ACC112 (cell line): ENCODE data around the gene CENPM.

Experiments
- H2AFZ ChIP-seq: fragments of 200-600 bp; sonication (generic); one replicate; pipeline ENCODE4 v1.6.0; 2017; ENCODE audit warnings: antibody characterized with exemption, low read length; ENCODE audit not compliant: unreplicated experiment
- H3K27ac ChIP-seq: fragments of 200-600 bp; sonication (generic); 2 replicates; pipeline ENCODE4 v1.5.1; 2014; ENCODE audit warnings: low read depth, mild to moderate bottlenecking, antibody characterized with exemption, low read length, moderate library complexity
- H3K27me3 ChIP-seq: fragments of 200-600 bp; sonication (generic); 2 replicates; pipeline ENCODE4 v1.6.1; 2014; ENCODE audit warnings: mild to moderate bottlenecking, antibody characterized with exemption, low read length, moderate library complexity, mixed read lengths; ENCODE audit not compliant: insufficient read depth
- H3K36me3 ChIP-seq: fragments of 200-600 bp; sonication (generic); 2 replicates; pipeline ENCODE4 v1.6.1; 2016; ENCODE audit warnings: mild to moderate bottlenecking, antibody characterized with exemption, low read length, moderate library complexity, mixed read lengths; ENCODE audit not compliant: insufficient read depth
- H3K4me1 ChIP-seq: fragments of 200-600 bp; sonication (generic); one replicate; pipeline ENCODE4 v1.6.1; 2016; ENCODE audit warnings: low read length, mixed read lengths; ENCODE audit not compliant: insufficient read depth, unreplicated experiment, control insufficient read depth
- H3K4me3 ChIP-seq: fragments of 200-600 bp; sonication (generic); 2 replicates; pipeline ENCODE4 v1.5.1; 2014; ENCODE audit warnings: mild to moderate bottlenecking, low read depth, low read length
- H3K79me2 ChIP-seq: fragments of 200-600 bp; sonication (generic); one replicate; pipeline ENCODE4 v1.6.0; 2016; ENCODE audit warnings: low read length; ENCODE audit not compliant: control insufficient read depth, unreplicated experiment, insufficient read depth

Gene CENPM

DNA sequence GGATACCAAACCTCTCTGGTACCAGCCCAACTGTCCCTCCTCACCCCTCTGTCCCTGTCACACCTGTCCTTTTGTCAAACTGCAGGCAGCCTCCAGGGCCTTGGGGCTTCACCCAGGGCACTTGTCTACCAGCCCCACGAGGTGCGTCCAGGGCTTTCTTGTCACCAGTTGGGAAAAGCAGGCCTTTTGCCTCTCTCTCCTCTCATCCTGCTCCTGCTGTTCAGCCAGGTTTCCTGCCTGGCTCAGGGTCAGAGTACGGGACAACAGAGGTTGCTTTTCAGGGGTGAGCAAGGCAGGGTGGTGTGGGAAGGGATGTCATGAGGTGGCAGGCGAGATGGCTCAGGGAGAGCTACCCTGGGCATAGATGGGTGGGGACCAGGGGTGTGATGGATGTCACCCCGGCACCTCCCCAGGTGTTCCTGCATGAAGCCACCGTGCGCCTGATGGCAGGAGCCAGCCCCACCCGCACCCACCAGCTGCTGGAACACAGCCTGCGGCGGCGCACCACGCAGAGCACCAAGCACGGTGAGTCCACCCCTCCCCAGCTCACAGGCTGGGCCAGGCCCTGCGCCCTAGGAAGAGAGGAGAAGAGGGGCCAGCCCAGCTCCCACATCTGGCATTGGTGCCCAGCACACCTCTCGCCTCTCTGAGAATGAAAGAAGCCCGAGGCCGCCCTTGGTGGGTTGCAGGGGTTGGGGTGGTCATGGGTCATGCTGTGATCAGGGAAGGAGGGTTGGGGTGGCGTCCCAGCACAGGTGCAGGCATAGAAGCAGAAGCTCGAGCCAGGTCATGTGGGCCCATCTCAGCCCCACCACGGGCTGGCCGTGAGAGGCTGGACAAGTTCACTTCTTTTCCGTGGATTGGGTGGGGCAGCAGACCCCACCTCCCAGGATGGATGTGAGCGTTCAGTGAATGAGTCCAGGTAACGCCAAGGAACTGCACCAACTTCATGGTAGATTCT, 42.2 kb downstream of the CENPM start:
- Histone ChIP-seq H3K79me2 (no peaks in the 10 kb centered on the region), H3K4me3 (no peak overlapping the region), H3K36me3 (no peaks in the 10 kb centered on the region), H3K27me3 (no peaks in the 10 kb centered on the region), H3K27ac (no peak overlapping the region), H2AFZ (no peak overlapping the region), H3K4me1 (no peaks in the 10 kb centered on the region)

DNA sequence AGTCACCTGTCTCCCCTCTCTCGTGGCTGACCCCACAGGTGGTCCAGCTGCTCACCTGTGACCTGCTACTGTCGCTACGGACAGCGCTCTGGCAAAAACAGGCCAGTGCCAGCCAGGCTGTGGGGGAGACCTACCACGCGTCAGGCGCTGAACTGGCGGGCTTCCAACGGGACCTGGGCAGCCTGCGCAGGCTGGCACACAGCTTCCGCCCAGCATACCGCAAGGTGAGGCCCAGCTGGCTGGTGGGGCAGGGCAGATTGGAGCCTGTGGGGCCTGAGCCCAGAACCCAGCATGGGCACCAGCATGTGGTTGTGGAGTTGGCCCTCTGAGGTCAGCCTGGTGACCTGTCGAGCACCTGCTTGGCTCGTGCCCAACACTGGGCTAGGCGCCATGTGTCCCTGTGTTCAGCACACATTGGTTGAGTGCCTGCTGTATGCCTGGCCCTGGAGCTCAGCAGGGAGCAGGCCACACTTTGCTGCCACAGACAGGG, 44.0 kb downstream of the CENPM start:
- no peak overlapping the region for H2AFZ ChIP-seq
- no peaks in the 10 kb centered on the region for H3K4me1 ChIP-seq
- H3K27me3 ChIP-seq, result no peaks in the 10 kb centered on the region
- no peak overlapping the region for H3K4me3 ChIP-seq
- H3K27ac ChIP-seq, result no peak overlapping the region
- no peaks in the 10 kb centered on the region for H3K36me3 ChIP-seq
- H3K79me2 ChIP-seq, result no peaks in the 10 kb centered on the region

DNA sequence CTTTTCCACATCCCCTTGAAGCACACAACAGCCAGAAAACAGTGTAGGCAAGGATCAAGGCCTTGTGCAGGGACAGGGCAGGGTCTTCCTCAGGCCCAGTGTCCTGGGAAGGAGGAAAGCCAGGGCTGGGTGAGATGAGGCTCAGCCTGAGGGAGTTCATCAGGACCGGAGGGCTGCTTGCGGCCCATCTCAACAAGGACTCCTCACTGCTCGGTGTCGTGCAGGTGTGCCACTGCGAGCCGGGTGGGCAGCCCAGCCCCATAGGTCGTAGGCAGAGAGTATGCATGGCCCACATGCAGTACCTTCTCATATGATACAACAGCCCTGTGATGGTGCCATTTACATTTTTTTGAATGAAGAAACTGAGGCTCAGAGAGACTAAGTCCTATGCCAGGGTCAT, 44.9 kb downstream of the CENPM start:
- Histone ChIP-seq H3K27ac (no peak overlapping the region), H2AFZ (no peak overlapping the region), H3K79me2 (no peaks in the 10 kb centered on the region), H3K36me3 (no peaks in the 10 kb centered on the region), H3K27me3 (no peaks in the 10 kb centered on the region), H3K4me1 (no peaks in the 10 kb centered on the region), H3K4me3 (no peak overlapping the region)

GRCh38 chr22:41900652-41901312, 46.2 kb downstream of the CENPM start:
- Histone ChIP-seq H3K27me3 (no peaks in the 10 kb centered on the region), H3K27ac (no peak overlapping the region), H3K36me3 (no peaks in the 10 kb centered on the region), H3K4me3 (no peak overlapping the region), H3K79me2 (no peaks in the 10 kb centered on the region), H2AFZ (no peak overlapping the region), H3K4me1 (no peaks in the 10 kb centered on the region)

DNA sequence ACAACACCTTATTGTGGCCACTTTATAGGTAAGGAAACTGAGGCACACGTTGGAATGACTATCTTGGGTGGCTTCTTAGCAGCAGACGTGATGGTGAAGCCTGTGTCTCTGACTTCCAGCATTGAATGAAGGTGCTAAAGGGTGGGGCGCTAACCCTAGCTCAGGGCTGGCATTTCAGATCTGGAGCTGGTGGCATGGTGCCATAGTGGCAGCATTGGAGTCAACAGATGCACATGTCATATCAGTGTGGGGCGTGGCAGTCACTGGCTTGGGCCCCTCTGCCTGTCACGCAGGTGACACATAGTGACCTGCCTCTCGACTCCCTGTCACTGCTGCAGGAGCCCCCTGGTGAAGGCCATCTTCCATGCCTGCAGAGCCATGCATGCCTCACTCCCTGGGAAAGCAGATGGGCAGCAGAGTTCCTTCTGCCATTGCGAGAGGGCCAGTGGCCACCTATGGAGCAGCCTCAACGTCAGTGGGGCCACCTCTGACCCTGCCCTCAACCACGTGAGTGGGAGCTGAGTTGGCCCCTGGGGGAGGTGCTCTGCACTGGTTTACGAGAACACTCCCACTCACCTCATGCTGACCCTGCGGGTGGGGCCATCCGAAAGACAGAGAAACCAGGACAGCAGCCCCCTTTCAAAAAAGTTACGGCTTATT, 46.8 kb downstream of the CENPM start:
- Histone ChIP-seq H3K79me2 (no peaks in the 10 kb centered on the region), H3K36me3 (no peaks in the 10 kb centered on the region), H3K4me1 (no peaks in the 10 kb centered on the region), H3K4me3 (no peak overlapping the region), H2AFZ (no peak overlapping the region), H3K27ac (no peak overlapping the region), H3K27me3 (no peaks in the 10 kb centered on the region)

GRCh38 chr22:41899110-41899509, 47.8 kb downstream of the CENPM start:
- H2AFZ ChIP-seq, result no peak overlapping the region
- H3K79me2 ChIP-seq, result no peaks in the 10 kb centered on the region
- no peaks in the 10 kb centered on the region for H3K4me1 ChIP-seq
- no peaks in the 10 kb centered on the region for H3K36me3 ChIP-seq
- no peaks in the 10 kb centered on the region for H3K27me3 ChIP-seq
- no peak overlapping the region for H3K4me3 ChIP-seq
- H3K27ac ChIP-seq, result no peak overlapping the region

- Histone ChIP-seq H3K27ac (no peak overlapping the region), H2AFZ (no peak overlapping the region), H3K79me2 (no peaks in the 10 kb centered on the region), H3K27me3 (no peaks in the 10 kb centered on the region), H3K4me1 (no peaks in the 10 kb centered on the region), H3K4me3 (no peak overlapping the region), H3K36me3 (no peaks in the 10 kb centered on the region)
These were observed 48.3 kb downstream of the CENPM start for GRCh38 chr22:41898645-41899044.

DNA sequence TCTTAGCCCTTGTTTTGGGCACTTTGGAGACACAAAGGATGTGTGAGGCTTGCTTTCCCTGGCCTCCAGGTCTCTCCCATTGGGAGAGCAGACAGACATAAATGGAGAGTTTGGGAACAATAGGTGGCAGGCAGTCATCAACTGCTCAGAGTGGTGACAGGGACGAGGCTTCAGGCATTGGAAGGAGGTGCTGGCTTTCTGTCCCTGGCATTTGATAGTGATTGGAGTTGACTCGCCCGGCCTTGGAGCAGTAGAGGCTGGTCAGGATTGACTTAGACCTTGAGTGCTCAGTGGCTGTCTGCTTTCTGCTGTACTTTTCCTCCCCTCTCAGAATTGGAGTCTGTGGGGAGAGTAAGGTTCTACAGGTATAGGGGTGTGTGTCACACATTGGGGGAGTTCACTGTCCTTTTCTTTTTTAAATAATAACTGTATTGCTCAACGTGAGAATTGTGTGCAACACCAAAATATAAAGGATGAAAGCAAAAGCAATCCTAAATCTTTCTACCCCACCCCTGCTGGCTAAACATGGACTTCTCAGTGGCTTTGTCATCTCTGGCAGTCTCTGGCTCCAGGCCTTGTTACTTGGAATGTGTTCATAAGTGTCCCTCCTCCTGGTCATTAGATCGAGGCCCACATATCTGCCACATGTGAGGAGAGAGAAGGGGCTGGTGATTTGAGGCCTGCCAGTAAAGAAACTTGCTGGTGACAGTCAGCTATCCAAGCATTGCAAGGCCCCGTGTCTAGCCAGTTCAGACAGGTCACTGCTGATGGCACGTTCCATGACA, 53.2 kb downstream of the CENPM start:
- Histone ChIP-seq H3K36me3 (no peaks in the 10 kb centered on the region), H2AFZ (no peak overlapping the region)

GRCh38 chr22:41892721-41893120, 54.2 kb downstream of the CENPM start:
- H3K79me2 ChIP-seq, result no peaks in the 10 kb centered on the region
- no peaks in the 10 kb centered on the region for H3K4me1 ChIP-seq
- no peak overlapping the region for H3K4me3 ChIP-seq
- H3K36me3 ChIP-seq, result no peaks in the 10 kb centered on the region
- H3K27me3 ChIP-seq, result no peaks in the 10 kb centered on the region
- no peak overlapping the region for H3K27ac ChIP-seq
- no peak overlapping the region for H2AFZ ChIP-seq

More for the DNA sequence above, 53.2 kb downstream of the CENPM start:
- Histone ChIP-seq H3K4me1 (no peaks in the 10 kb centered on the region), H3K27me3 (no peaks in the 10 kb centered on the region), H3K4me3 (no peak overlapping the region), H3K27ac (no peak overlapping the region), H3K79me2 (no peaks in the 10 kb centered on the region)

- no peaks in the 10 kb centered on the region for H3K4me1 ChIP-seq
These were observed 55.5 kb downstream of the CENPM start for GRCh38 chr22:41891407-41891806.

More at GRCh38 chr22:41891407-41891806, 55.5 kb downstream of the CENPM start:
- H2AFZ ChIP-seq, result no peak overlapping the region
- H3K27me3 ChIP-seq, result no peaks in the 10 kb centered on the region
- H3K36me3 ChIP-seq, result no peaks in the 10 kb centered on the region
- H3K79me2 ChIP-seq, result no peaks in the 10 kb centered on the region
- no peak overlapping the region for H3K27ac ChIP-seq
- H3K4me3 ChIP-seq, result no peak overlapping the region
